ES-I3 (cell line): ENCODE measurements around the gene PRXL2B.

ENCODE experiments used
- H3K36me3 ChIP-seq: 2 replicates; pipeline ENCODE4 v1.6.1; 2013; ENCODE audit warnings: mild to moderate bottlenecking, low read length, control low read depth, moderate library complexity; ENCODE audit not compliant: insufficient read depth
- H3K4me1 ChIP-seq: 2 replicates; pipeline ENCODE4 v1.6.1; 2013; ENCODE audit warnings: mild to moderate bottlenecking, control low read depth, low read length; ENCODE audit not compliant: insufficient read depth
- H3K9ac ChIP-seq: 2 replicates; pipeline ENCODE4 v1.6.1; 2013; ENCODE audit warnings: low read depth, mild to moderate bottlenecking, low read length, moderate library complexity
- H3K9me3 ChIP-seq: 2 replicates; pipeline ENCODE4 v1.6.1; 2013; ENCODE audit warnings: mild to moderate bottlenecking, low read length, moderate library complexity; ENCODE audit not compliant: control insufficient read depth, insufficient read depth

PRXL2B gene

GRCh38 chr1:2630498-2631135, 44.0 kb downstream of the PRXL2B start:
- Histone ChIP-seq H3K9ac (no peak overlapping the region), H3K36me3 (no peaks in the 10 kb centered on the region)

GRCh38 chr1:2631136-2632050, 44.8 kb downstream of the PRXL2B start:
- peaks cover 19% of the 10 kb centered on the region; the same call in 1 of the 2 replicates for H3K4me1 ChIP-seq
- H3K36me3 ChIP-seq: no peaks in the 10 kb centered on the region
- 0 out of 2 replicates have a peak, but pooled peaks cover 2% of the 10 kb centered on the region for H3K9me3 ChIP-seq
- H3K9ac ChIP-seq: no peak overlapping the region

More at GRCh38 chr1:2630498-2631135, 44.0 kb downstream of the PRXL2B start:
- Histone ChIP-seq H3K9me3 (no peaks in the 10 kb centered on the region), H3K4me1 (peaks cover 19% of the 10 kb centered on the region; the same call in 1 of the 2 replicates)

GRCh38 chr1:2632051-2632430, 45.5 kb downstream of the PRXL2B start:
- H3K9ac ChIP-seq: no peak overlapping the region
- 0 out of 2 replicates have a peak, but pooled peaks cover 6% of the 10 kb centered on the region for H3K9me3 ChIP-seq
- no peaks in the 10 kb centered on the region for H3K36me3 ChIP-seq
- peaks cover 19% of the 10 kb centered on the region; the same call in 1 of the 2 replicates for H3K4me1 ChIP-seq

GRCh38 chr1:2632561-2633361, 46.2 kb downstream of the PRXL2B start, which contains the start of gene MMEL1:
Gene MMEL1 (minus strand): TSS chr1:2633016. CDS start chr1:2629484, 3,532 bp downstream.
- Histone ChIP-seq H3K9me3 (0 out of 2 replicates have a peak, but pooled peaks cover 6% of the 10 kb centered on the region), H3K9ac (no peak within 1 kb of the TSS; the same call in 1 of the 2 replicates), H3K36me3 (no peaks in the 10 kb centered on the region), H3K4me1 (peaks cover 19% of the 10 kb centered on the region; the same call in 1 of the 2 replicates)

GRCh38 chr1:2633366-2633935, 46.9 kb downstream of the PRXL2B start:
- H3K36me3 ChIP-seq: no peaks in the 10 kb centered on the region

GRCh38 chr1:2633936-2634491, 47.4 kb downstream of the PRXL2B start:
- Histone ChIP-seq H3K9me3 (0 out of 2 replicates have a peak, but pooled peaks cover 6% of the 10 kb centered on the region), H3K4me1 (peaks cover 19% of the 10 kb centered on the region; the same call in 1 of the 2 replicates), H3K9ac (no peak overlapping the region), H3K36me3 (no peaks in the 10 kb centered on the region)

More at GRCh38 chr1:2633366-2633935, 46.9 kb downstream of the PRXL2B start:
- 0 out of 2 replicates have a peak, but pooled peaks cover 6% of the 10 kb centered on the region for H3K9me3 ChIP-seq
- no peak overlapping the region; the same call in 1 of the 2 replicates for H3K9ac ChIP-seq
- peaks cover 19% of the 10 kb centered on the region; the same call in 1 of the 2 replicates for H3K4me1 ChIP-seq

GRCh38 chr1:2635361-2636010, 48.9 kb downstream of the PRXL2B start:
- Histone ChIP-seq H3K36me3 (no peaks in the 10 kb centered on the region), H3K4me1 (peaks cover 19% of the 10 kb centered on the region; the same call in 1 of the 2 replicates)

GRCh38 chr1:2636733-2637132, 50.2 kb downstream of the PRXL2B start:
- Histone ChIP-seq H3K36me3 (no peaks in the 10 kb centered on the region), H3K9me3 (0 out of 2 replicates have a peak, but pooled peaks cover 6% of the 10 kb centered on the region), H3K9ac (no peak overlapping the region), H3K4me1 (peaks cover 14% of the 10 kb centered on the region; the same call in 1 of the 2 replicates)

More at GRCh38 chr1:2635361-2636010, 48.9 kb downstream of the PRXL2B start:
- 0 out of 2 replicates have a peak, but pooled peaks cover 6% of the 10 kb centered on the region for H3K9me3 ChIP-seq
- H3K9ac ChIP-seq: no peak overlapping the region

GRCh38 chr1:2637442-2638145, 51.0 kb downstream of the PRXL2B start:
- Histone ChIP-seq H3K9me3 (0 out of 2 replicates have a peak, but pooled peaks cover 6% of the 10 kb centered on the region), H3K36me3 (no peaks in the 10 kb centered on the region), H3K4me1 (peaks cover 10% of the 10 kb centered on the region; the same call in 1 of the 2 replicates), H3K9ac (no peak overlapping the region)

- Histone ChIP-seq H3K9me3 (0 out of 2 replicates have a peak, but pooled peaks cover 6% of the 10 kb centered on the region), H3K36me3 (no peaks in the 10 kb centered on the region), H3K9ac (no peak overlapping the region), H3K4me1 (peaks cover 3% of the 10 kb centered on the region; the same call in 1 of the 2 replicates)
Measured at GRCh38 chr1:2638466-2639115, 52.0 kb downstream of the PRXL2B start.

- H3K9me3 ChIP-seq: 0 out of 2 replicates have a peak, but pooled peaks cover 6% of the 10 kb centered on the region
- no peaks in the 10 kb centered on the region for H3K4me1 ChIP-seq
- H3K9ac ChIP-seq: no peak overlapping the region
- H3K36me3 ChIP-seq: no peaks in the 10 kb centered on the region
Measured at GRCh38 chr1:2639203-2639602, 52.6 kb downstream of the PRXL2B start.
